Cardiac septum (tissue), 1 donor: Measurements from ENCODE around the gene TNP2. TPM values are rescaled to one million over a fixed set of nuclear protein-coding genes. Genes with fewer than 3 reads are reported as not detected.
"Not testable (repeated sequence)": the region's sequence is repeated elsewhere in the genome, so short reads cannot be mapped to it uniquely, and the experiment has no call there.

Source experiments
- DNase-seq: peaks from one replicate; pipeline ENCODE4 v3.0.0-alpha.2; 2020; ENCODE audit warnings: low spot score
- intact Hi-C: fragments of 100-400 bp; cut with DNase I; formaldehyde crosslinking; loops from one replicate; pipeline ENCODE4 v1.14.0; 2022
- total RNA-seq: library from RNA; stranded (reverse); fragmentation: NEBNext Ultra II Directional; extraction: Animal tissue kit (Norgen Biotek cat#: 25700); gene quantifications from one replicate; pipeline ENCODE4 v1.2.1, GENCODE V29; 2021
- donor health status: DM: no; HTN: no; CAD: no.

TNP2 gene
- total RNA-seq, 1 donor from 2014 or later: not detected

DNA sequence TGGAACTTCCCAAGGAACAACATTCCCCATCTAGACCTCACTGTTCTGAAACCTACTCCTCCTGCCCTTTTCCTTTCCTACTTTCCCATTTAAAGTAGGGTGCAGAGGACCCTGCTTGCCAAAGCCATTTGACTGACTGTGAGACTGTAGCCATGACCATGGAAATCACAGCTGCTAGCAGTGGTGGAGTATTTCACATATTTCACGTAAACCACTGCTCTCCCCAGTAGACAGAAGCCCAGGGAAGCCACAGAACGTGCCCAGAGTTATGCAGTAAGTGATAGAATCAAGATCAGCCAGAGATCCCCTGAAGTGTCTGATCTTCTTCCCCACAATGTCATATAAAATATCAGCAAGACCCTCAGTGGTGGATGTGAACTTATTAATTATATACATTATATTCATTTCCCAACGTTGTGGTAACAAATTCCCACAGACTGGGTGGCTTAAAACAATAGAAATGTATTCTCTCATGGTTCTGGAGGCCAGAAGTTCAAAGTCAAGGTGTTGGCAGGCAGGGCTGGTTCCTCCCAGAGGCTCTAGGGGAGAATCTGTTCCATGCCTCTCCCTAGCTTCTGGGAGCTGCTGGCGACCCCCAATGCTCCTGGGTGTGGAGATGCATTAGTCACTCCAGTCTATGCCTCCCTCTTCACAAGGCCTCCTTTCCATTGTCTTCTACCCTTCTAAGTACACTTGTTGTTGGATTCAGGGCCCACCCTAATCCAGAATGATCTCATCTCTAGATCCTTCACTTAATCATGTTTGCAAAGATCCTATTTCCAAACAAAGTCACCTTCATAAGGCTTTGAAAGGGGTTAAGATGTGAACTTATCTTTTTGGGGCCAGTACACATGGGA is 32.7 kb upstream of the TNP2 start:
- no peak for DNase-seq
- intact Hi-C loops: no loop called here

GRCh38 chr16:11300560-11300892 is 31.4 kb upstream of the TNP2 start:
- DNase-seq: no peak
- intact Hi-C loops: no loop called here

DNA sequence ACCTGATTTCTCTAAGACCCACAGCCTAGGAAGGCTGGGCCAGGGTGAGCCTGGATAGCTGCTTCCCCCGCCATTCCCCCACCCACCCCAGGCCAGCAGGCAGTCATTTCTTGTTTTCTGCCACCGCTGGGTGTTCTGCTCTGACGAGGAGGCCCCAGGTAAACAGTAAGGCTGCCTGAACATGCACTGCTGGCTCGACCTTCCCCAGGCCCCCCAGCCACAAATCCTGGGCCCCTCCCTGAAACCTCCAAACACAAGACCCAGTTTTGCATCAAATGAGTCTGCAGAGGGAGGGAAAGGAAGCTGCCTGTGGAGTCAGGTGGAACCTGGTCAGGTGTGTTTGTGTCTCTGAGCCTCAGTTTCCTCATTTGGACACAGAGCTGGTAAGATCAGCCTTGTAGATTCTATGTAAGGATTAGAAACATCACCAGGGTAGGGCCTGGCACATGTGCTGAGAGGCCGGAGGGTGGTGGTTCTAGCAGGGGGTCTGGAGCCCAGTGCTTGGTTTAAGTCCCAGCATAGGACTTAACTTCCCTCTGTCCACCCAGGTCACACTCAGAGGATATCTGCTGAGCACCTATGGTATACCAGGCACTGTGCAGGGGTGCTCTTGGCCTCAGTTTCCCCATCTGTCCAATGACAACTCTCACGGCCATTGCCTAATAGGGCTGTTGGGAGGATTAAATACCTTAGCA is 30.9 kb upstream of the TNP2 start:
- intact Hi-C loops: loop anchor here (5.0 kb wide), 1 partner anchor 43 kb away; the partner anchor contains the start of gene SOCS1
- no peak for DNase-seq

GRCh38 chr16:11298950-11299547 is 29.9 kb upstream of the TNP2 start:
- intact Hi-C loops: loop anchor here (5.0 kb wide), 1 partner anchor 42 kb away; the partner anchor contains the start of gene SOCS1
- DNase-seq: not testable (repeated sequence)

DNA sequence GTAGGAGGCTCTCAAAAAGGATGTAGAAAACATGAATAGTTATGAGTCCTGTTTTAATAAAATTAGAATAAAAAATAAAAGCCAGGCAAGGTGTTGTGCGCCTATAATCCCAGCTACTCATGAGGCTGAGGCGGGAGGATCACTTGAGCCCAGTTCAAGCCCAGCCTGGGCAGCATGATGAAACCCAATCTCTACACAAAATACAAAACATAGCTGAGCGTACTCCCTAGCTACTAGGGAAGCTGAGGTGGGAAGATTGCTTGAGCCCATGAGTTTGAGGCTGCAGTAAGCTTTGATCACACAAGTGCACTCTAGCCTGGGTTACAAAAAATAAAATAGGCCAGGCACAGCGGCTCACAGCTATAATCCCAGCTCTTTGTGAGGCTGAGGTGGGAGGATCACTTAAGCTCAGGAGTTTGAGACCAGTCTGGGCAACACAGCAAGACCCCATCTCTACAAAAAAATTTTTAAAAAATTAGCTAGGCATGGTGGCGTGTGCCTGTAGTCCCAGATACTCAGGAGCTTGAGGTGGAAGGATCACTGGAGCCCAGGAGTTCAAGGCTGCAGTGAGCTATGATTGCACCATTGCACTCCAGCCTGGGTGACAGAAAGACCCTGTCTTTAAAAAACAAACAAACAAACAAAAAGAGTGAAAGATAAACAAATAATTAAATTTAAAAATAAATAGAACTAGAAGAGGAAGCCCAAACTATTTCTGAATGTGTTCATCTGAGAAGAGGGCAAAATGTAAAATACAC is 29.2 kb upstream of the TNP2 start:
- DNase-seq: no peak
- intact Hi-C loops: loop anchor here (5.0 kb wide), 1 partner anchor 41 kb away; the partner anchor contains the start of gene SOCS1

DNA sequence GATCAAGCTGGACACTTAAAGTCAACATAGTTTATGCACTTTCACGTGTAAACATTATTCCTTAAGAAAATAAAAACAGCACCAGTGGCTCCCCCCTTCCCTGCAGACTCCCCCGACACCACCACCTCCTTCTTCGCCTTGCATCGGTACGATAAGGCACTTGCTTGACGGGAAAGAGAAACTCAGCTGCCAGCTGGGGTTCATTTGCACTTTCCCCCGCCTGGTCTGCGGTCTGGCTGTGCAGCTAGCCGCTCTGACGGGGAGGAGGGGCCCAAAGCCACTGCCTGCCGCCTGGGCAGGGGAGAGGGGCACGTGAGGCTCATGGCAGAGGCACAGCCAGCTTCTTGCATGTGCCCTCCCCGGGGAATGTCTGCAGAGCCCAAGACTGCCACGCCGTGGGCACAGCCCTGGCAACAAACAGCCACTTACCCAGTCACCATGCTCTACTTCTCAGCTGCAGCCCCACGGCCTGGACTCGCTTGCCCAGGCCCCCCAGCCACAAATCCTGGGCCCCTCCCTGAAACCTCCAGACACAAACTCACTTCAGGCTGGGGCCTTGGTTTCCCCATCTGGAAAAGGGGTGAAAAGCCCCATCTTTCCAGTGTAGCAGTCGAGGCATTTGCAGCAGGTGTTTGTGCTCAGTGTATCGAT is 28.5 kb upstream of the TNP2 start:
- intact Hi-C loops: loop anchor here (5.0 kb wide), 1 partner anchor 40 kb away; the partner anchor contains the start of gene SOCS1
- DNase-seq: peak; percentile 91

DNA sequence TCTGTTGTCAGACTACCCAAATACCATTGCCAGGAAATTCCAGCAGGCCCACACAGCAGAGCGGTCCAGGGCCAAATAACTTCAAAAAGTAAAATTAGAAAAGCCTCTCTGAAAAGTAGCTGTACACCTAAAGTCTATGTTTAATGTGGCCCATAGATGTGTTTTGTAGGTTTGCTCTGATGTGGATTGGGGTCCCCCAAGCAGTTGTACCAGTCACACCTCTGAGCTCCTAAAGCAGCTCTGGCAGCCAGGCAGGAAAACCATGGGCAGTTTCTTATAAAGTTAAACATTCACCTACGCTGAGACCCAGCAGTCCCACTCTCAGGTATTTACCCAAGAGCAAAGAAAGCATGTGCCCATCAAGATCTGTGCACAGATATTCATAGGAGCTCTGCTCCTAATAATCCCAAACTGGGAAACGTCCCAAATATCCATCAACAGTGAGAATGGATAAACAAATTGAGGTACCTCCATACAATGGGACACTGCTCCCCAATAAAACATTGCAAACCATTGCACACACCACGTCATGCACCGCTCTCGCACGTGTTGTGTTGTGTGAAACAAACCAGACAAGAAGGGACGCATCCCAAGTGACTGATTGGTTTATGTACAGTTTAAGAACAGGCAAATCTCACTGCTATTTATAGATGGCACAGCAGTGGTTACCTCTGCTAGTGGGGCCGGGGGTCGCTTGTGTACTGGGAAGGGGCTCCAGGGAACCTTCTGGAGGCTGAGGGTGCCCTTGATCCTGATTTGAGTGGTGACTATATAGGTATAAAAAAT is 27.8 kb upstream of the TNP2 start:
- no peak for DNase-seq
- intact Hi-C loops: loop anchor here (5.0 kb wide), 1 partner anchor 40 kb away; the partner anchor contains the start of gene SOCS1

DNA sequence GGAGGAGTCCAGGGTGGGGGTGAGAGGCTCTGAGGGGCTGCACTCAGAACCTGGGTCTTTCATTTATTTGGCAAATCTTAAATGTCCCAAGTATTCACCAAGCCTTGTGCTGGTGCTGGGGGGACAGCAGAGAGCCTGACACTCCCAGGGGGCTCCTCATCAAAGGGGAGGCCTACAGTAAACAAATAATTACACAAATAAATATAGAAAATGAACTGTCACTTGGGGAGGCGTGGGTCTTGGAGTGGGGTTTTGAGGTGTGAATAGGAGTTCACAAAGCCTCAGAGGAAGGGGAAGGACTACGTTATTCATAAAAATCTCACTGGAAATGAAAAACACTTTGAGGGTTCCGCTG is 27.2 kb upstream of the TNP2 start:
- DNase-seq: no peak
- intact Hi-C loops: loop anchor here (5.0 kb wide), 1 partner anchor 39 kb away; the partner anchor contains the start of gene SOCS1

DNA sequence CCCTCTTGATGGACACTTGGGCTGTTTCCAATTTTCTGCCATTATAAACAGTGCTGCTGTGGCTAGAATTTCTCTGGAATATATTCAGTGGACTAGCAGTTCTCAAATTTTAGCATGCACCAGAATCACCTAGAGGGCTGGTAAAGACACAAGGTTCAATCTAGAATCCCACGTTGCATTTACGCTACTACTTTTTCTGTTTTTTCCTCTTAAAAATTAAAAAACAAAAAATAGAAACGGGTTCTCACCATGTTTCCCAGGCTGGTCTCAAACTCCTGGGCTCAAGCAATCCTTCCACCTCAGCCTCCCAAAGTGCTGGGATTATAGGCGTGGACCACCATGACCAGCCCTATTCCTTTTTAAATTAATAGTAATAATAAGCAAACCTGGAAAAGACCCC is 26.5 kb upstream of the TNP2 start:
- intact Hi-C loops: loop anchor here (5.0 kb wide), 1 partner anchor 38 kb away; the partner anchor contains the start of gene SOCS1
- no peak for DNase-seq

DNA sequence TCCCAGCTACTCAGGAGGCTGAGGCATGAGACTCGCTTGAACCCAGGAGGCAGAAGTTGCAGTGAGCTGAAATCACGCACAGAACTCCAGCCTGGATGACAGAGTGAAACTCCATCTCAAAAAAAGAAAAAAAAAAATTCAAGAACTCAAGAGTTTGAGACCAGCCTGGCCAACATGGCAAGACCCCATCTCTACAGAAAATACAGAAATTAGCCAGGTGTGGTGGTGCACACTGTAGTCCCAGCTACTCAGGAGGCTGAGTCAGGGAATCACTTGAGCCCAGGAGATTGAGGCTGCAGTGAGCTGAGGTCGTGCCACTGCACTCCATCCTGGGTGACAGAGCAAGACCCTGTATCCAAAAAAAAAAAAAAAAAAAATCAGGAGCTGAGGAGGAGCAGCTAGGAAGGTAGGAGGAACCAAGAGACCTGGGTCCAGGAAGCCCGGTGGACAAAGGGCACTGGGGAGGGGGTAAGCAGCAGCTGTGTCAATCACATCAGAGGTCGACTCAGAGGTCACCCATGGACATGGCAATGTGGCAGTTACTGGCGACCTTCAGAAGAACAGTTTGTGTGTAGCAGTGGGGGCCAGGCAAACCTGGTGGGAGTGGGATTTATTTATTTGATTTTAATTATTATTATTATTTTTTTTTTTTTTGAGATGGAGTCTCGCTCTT is 23.1 kb upstream of the TNP2 start:
- no peak for DNase-seq
- intact Hi-C loops: no loop called here

GRCh38 chr16:11291091-11291703 is 22.1 kb upstream of the TNP2 start:
- intact Hi-C loops: no loop called here

GRCh38 chr16:11290102-11290893 is 21.2 kb upstream of the TNP2 start:
- intact Hi-C loops: no loop called here
- no peak for DNase-seq

More at GRCh38 chr16:11291091-11291703, 22.1 kb upstream of the TNP2 start:
- no peak for DNase-seq

DNA sequence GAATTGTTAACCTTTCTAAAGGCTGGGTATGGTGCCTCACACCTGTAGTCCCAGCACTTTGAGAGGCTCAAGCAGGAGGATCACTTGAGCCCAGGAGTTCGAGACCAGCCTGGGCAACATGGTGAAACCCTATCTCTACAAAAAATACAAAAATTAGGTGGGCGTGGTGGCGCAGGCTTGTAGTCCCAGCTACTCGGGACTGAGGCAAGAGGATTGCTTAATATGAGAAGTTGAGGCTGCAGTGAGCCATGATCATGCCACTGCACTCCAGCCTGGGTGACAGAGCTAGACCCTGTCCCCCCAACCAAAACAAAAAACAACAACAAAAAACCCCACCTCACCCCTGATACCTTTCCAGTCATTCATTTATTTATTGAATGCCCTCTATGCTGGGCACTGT is 20.6 kb upstream of the TNP2 start:
- intact Hi-C loops, DNase-seq: not testable (repeated sequence)

DNA sequence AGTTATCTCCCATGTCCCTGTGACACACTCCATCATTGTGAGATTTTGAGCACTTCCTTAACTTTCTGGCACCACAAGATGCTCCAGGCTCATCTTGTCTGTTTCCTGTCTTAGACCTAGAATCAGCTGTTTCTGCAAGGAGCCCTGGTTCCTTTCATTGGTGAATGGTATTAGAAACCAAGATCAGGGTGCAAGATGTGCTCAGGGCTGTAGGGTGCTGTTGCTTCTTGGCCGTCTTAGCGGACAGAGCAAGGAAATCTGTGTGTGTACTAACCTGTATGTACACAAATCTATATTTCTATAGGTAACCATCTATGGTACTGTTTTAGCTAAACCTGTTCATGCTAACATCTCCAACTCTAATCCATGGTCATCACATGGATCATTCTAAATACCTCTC is 20.1 kb upstream of the TNP2 start:
- DNase-seq: no peak
- intact Hi-C loops: no loop called here

- DNase-seq: no peak
- intact Hi-C loops: no loop called here
Measured at GRCh38 chr16:11285842-11286241, 16.7 kb upstream of the TNP2 start.

GRCh38 chr16:11283820-11284248 is 14.7 kb upstream of the TNP2 start:
- DNase-seq: no peak
- intact Hi-C loops: no loop called here
